ENCODE measurements around the gene AIRE. TPM values are rescaled to one million over a fixed set of nuclear protein-coding genes. Genes with fewer than 3 reads are reported as not detected.

AIRE gene
- total RNA-seq, 2 donors from 2014 or later: 1.0 TPM; not detected in 1

DNA sequence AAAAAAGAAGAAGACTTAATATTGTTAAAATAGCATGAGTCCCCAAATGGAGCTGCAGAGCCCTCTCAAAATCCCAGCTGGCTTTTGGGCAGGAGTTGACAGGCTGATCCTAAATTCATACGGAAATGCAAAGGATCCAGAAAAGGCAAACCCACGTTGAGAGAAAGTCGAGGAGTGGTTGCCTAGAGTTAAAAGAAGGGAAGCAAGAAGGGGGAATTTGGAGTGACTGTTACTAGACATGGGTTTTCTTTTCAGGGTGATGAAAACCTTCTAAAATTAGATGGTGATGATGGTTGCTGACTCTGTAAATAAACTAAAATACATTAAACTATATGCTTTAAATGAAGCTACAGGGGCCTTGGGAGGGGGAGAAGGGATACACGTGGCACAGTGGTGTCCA, 25.6 kb upstream of the AIRE start:
- ATAC-seq (no peak), DNase-seq (no peak)
- H3K4me1 ChIP-seq: no peaks in the 10 kb centered on the region
- TF ChIP-seq, protein P1, sequence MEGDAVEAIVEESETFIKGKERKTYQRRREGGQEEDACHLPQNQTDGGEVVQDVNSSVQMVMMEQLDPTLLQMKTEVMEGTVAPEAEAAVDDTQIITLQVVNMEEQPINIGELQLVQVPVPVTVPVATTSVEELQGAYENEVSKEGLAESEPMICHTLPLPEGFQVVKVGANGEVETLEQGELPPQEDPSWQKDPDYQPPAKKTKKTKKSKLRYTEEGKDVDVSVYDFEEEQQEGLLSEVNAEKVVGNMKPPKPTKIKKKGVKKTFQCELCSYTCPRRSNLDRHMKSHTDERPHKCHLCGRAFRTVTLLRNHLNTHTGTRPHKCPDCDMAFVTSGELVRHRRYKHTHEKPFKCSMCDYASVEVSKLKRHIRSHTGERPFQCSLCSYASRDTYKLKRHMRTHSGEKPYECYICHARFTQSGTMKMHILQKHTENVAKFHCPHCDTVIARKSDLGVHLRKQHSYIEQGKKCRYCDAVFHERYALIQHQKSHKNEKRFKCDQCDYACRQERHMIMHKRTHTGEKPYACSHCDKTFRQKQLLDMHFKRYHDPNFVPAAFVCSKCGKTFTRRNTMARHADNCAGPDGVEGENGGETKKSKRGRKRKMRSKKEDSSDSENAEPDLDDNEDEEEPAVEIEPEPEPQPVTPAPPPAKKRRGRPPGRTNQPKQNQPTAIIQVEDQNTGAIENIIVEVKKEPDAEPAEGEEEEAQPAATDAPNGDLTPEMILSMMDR (IDR thresholded peaks at IDR 0.05): no peak
- TF ChIP-seq POLR2A (IDR thresholded peaks at IDR 0.05): no peak
- WGBS, 2 donors: 49 to 65% methylated on average over 4 of the region's 4 CpGs
- no peaks in the 10 kb centered on the region for H3K9me3 ChIP-seq
- H3K27ac ChIP-seq: no peak overlapping the region
- no peak overlapping the region for H3K4me3 ChIP-seq
- intact Hi-C loops (cut with DNase I): loop anchor here (10.0 kb wide), 1 partner anchor 55 kb away; no protein-coding TSS in a partner anchor
- H3K36me3 ChIP-seq (replicated peaks in 1 of 2; ENCODE audit: insufficient read depth in 1 of 2, low read depth in 2 of 2): no peaks in the 10 kb centered on the region
- no peaks in the 10 kb centered on the region for H3K27me3 ChIP-seq

DNA sequence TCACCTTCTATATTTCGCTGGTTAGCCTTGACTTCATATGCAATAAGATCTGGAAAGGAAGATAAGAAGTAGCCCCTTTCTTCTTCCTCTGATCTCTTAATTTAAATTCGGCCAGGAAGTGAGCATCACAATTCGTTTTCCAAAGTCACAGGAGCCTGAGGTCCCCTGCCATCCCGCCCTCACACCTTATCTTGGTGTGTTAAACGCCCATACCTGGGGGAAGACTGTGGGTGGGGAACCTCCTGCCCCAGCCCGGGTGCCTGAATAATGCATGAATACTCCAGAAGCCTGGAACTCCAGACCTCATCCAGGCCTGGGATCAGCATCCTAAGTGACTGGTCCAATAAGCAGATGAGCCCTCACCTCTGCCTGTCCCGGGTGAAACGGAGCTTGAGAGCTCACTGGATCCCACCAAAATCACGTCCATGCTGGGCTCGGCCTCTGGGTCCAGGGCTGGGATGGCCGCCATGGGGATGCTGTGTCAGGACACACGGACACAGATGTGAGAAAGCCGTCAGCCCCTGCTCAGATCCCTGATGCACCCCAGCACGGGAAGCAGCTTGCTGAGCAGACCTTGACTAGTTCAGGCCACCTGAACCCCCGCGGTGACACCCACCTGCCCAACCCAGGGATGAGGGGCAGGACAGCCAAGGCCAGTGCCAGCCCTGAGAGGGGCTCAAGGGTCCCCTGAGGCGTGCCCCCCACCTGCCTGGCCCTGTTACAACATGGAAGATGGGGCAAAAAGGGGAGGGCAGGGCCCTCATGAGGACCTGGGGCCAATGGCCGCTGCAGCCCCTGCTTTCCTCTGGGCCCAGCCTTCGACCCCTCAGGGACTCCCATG, 24.7 kb upstream of the AIRE start:
- 53 to 54% methylated on average over 9 to 19 of the region's 19 CpGs for WGBS, 2 donors
- DNase-seq (no peak), ATAC-seq (no peak)
- no peak overlapping the region for H3K4me3 ChIP-seq
- H3K27me3 ChIP-seq: no peaks in the 10 kb centered on the region
- no peak overlapping the region for H3K27ac ChIP-seq
- TF ChIP-seq, protein P1 (IDR thresholded peaks at IDR 0.05): no peak
- no peak for TF ChIP-seq POLR2A (IDR thresholded peaks at IDR 0.05)
- intact Hi-C loops (cut with DNase I): loop anchor here (10.0 kb wide), 1 partner anchor 54 kb away; no protein-coding TSS in a partner anchor
- no peaks in the 10 kb centered on the region for H3K36me3 ChIP-seq (replicated peaks in 1 of 2; ENCODE audit: insufficient read depth in 1 of 2, low read depth in 2 of 2)
- no peaks in the 10 kb centered on the region for H3K4me1 ChIP-seq
- no peaks in the 10 kb centered on the region for H3K9me3 ChIP-seq

DNA sequence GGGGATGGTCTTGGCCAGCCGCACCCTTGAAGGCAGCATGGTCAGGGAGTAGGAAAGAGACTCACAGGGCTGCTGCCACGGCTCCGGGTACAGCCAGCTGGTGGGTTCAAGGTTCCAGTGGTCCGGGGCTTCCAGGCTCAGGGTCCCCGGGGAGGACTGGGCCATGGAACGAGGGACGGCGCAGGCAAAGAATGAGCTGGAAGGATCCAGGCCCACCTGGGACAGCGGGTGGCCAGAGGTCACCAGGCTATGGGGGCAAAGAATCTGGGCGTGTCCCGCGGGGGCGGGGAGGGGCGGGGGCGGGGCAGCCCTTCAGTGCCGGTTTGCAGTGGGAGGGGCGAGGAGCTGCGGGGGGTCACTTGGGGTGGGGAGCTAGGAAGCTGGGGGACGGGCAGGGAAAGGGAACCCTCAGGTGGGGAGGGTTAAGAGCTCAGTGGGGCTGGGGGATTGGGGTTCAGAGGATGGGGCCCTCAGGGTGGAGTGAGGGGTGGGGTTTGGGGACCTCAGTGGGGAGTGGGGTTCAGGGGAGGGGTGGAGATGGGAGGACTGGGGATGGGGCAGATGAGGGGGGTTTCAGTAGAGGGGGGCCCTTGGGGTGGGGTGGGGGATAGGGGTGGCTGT, 23.9 kb upstream of the AIRE start, which contains the start of gene DNMT3L:
Gene DNMT3L (minus strand): TSS at position 223 of the 621 bp plus-strand sequence. CDS start 638 bp downstream, outside the sequence.
- intact Hi-C loops (cut with DNase I): loop anchor here (10.0 kb wide), 1 partner anchor 53 kb away; no protein-coding TSS in a partner anchor
- Histone ChIP-seq H3K4me3 (no peak within 1 kb of the TSS), H3K36me3 (replicated peaks in 1 of 2; ENCODE audit: insufficient read depth in 1 of 2, low read depth in 2 of 2) (no peaks in the 10 kb centered on the region), H3K4me1 (no peaks in the 10 kb centered on the region), H3K27me3 (no peaks in the 10 kb centered on the region), H3K9me3 (no peaks in the 10 kb centered on the region), H3K27ac (no peak within 1 kb of the TSS)
- ATAC-seq (peak; percentile 40), DNase-seq (no peak)
- 46 to 51% methylated on average over 11 to 19 of the region's 19 CpGs for WGBS, 2 donors
- TF ChIP-seq, protein P1 (IDR thresholded peaks at IDR 0.05): no peak
- TF ChIP-seq POLR2A (IDR thresholded peaks at IDR 0.05): no peak

DNA sequence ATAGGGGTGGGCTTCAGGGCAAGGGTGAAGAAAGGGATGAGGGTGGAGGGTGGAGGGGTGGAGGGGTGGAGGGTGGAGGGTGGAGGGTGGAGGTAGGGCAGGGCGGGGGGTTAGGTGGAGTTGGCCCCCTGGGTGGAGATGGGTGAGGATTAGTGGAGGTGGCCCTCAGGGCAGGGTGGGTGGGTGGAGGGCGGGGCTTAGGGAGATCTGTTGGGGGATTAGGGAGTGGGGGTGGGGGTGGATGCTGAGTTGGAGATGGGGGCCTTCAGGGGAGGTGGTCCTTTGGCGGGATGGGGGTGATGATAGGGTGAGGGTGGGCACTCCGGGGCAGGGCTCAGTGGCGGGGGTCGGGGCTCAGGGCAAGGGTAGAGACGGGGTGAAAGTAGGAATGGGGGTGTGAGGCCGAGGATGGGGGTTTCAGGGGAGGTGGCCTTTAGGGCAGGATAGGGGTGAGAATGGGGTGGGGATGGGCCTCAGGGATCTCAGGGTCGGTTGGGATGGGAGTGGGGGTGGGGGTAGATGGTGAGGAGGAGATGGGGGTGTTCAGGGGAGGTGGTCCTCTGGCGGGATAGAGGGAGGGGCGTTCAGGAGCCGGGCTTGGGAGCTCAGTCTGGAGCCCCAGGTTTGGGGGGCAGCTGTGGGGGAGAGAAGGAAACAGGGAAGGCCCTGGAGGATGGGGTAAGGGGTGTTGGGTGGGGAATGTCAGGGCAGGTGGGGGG, 23.2 kb upstream of the AIRE start:
- DNase-seq (no peak), ATAC-seq (no peak)
- no peak overlapping the region for H3K27ac ChIP-seq
- WGBS, 2 donors: 57 to 60% methylated on average over 11 to 12 of the region's 12 CpGs
- H3K4me1 ChIP-seq: no peaks in the 10 kb centered on the region
- no peak overlapping the region for H3K4me3 ChIP-seq
- no peaks in the 10 kb centered on the region for H3K9me3 ChIP-seq
- no peaks in the 10 kb centered on the region for H3K36me3 ChIP-seq (replicated peaks in 1 of 2; ENCODE audit: insufficient read depth in 1 of 2, low read depth in 2 of 2)
- TF ChIP-seq, protein P1 (IDR thresholded peaks at IDR 0.05): no peak
- no peak for TF ChIP-seq POLR2A (IDR thresholded peaks at IDR 0.05)
- intact Hi-C loops (cut with DNase I): loop anchor here (10.0 kb wide), 1 partner anchor 52 kb away; no protein-coding TSS in a partner anchor
- H3K27me3 ChIP-seq: no peaks in the 10 kb centered on the region
